ENCODE measurements around the gene FRY.

Gene FRY

DNA sequence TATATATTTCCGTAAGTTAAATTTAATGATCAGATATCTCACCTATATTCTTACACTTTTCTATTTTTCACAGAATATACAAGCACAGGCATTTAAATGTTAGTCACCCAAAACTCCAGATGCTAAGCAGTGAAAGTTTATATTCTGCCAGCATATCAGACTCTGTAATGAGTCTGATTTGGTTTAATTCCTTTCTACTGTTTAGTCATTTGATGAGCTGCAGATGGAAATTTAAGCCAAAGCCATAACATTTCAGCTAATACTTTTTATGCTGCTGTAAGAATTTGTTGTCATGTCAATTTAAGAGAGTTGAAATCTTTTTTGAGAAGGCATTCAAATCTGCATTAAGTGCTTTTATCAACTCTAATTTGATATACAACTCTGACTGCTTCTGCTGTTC is 8.0 kb downstream of the FRY start:
- no peaks in the 10 kb centered on the region for H3K27me3 ChIP-seq (ENCODE audit: insufficient read depth, low read depth, severe bottlenecking)
- no peak overlapping the region for H3K4me3 ChIP-seq (ENCODE audit: low read depth, low read length)
- no peak overlapping the region for H3K27ac ChIP-seq
- DNase-seq: no peak
- H3K36me3 ChIP-seq: peaks cover 3% of the 10 kb centered on the region; the same call in 1 of the 2 replicates
- TF ChIP-seq, protein P1, sequence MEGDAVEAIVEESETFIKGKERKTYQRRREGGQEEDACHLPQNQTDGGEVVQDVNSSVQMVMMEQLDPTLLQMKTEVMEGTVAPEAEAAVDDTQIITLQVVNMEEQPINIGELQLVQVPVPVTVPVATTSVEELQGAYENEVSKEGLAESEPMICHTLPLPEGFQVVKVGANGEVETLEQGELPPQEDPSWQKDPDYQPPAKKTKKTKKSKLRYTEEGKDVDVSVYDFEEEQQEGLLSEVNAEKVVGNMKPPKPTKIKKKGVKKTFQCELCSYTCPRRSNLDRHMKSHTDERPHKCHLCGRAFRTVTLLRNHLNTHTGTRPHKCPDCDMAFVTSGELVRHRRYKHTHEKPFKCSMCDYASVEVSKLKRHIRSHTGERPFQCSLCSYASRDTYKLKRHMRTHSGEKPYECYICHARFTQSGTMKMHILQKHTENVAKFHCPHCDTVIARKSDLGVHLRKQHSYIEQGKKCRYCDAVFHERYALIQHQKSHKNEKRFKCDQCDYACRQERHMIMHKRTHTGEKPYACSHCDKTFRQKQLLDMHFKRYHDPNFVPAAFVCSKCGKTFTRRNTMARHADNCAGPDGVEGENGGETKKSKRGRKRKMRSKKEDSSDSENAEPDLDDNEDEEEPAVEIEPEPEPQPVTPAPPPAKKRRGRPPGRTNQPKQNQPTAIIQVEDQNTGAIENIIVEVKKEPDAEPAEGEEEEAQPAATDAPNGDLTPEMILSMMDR (IDR thresholded peaks at IDR 0.05; ENCODE audit: low read depth, low read length): no peak
- no peaks in the 10 kb centered on the region for H3K9me3 ChIP-seq (ENCODE audit: severe bottlenecking)

GRCh38 chr13:32040052-32040642 is 8.6 kb downstream of the FRY start:
- peaks cover 3% of the 10 kb centered on the region; the same call in 1 of the 2 replicates for H3K36me3 ChIP-seq
- H3K27ac ChIP-seq: no peak overlapping the region
- H3K27me3 ChIP-seq (ENCODE audit: insufficient read depth, low read depth, severe bottlenecking): no peaks in the 10 kb centered on the region
- no peaks in the 10 kb centered on the region for H3K9me3 ChIP-seq (ENCODE audit: severe bottlenecking)
- H3K4me3 ChIP-seq (ENCODE audit: low read depth, low read length): no peak overlapping the region
- no peak for DNase-seq
- TF ChIP-seq, protein P1 (IDR thresholded peaks at IDR 0.05; ENCODE audit: low read depth, low read length): no peak

- H3K36me3 ChIP-seq: peaks cover 3% of the 10 kb centered on the region; the same call in 1 of the 2 replicates
- H3K27ac ChIP-seq: no peak overlapping the region
- DNase-seq: no peak
- no peaks in the 10 kb centered on the region for H3K9me3 ChIP-seq (ENCODE audit: severe bottlenecking)
- no peak overlapping the region for H3K4me3 ChIP-seq (ENCODE audit: low read depth, low read length)
- no peaks in the 10 kb centered on the region for H3K27me3 ChIP-seq (ENCODE audit: insufficient read depth, low read depth, severe bottlenecking)
- TF ChIP-seq, protein P1 (IDR thresholded peaks at IDR 0.05; ENCODE audit: low read depth, low read length): no peak
These were observed 9.1 kb downstream of the FRY start for GRCh38 chr13:32040689-32041088.

DNA sequence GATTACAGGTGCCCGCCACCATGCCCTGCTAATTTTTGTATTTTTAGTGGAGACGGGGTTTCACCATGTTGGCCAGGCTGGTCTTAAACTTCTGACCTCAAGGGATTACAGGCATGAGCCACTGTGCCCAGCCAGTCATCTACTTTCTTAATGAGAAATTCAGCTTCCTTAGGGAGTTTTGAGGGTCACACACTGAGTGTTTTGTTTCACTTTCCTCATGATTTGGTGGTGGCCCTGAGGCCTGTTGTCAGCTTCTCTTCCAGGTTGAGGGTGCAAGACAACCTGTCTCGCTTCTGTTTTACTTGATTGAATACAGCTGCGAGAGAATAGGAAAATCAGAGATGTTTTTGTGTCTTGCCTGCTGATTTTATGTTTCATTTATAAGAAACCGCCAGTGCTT is 9.9 kb downstream of the FRY start:
- H3K36me3 ChIP-seq: peaks cover 3% of the 10 kb centered on the region; the same call in 1 of the 2 replicates
- H3K27ac ChIP-seq: no peak overlapping the region
- no peak for DNase-seq
- no peaks in the 10 kb centered on the region for H3K27me3 ChIP-seq (ENCODE audit: insufficient read depth, low read depth, severe bottlenecking)
- no peaks in the 10 kb centered on the region for H3K9me3 ChIP-seq (ENCODE audit: severe bottlenecking)
- no peak overlapping the region for H3K4me3 ChIP-seq (ENCODE audit: low read depth, low read length)
- TF ChIP-seq, protein P1 (IDR thresholded peaks at IDR 0.05; ENCODE audit: low read depth, low read length): no peak

- no peaks in the 10 kb centered on the region for H3K9me3 ChIP-seq (ENCODE audit: severe bottlenecking)
- H3K4me3 ChIP-seq (ENCODE audit: low read depth, low read length): no peak overlapping the region
- H3K27me3 ChIP-seq (ENCODE audit: insufficient read depth, low read depth, severe bottlenecking): no peaks in the 10 kb centered on the region
- no peak for DNase-seq
- peaks cover 3% of the 10 kb centered on the region; the same call in 1 of the 2 replicates for H3K36me3 ChIP-seq
- TF ChIP-seq, protein P1 (IDR thresholded peaks at IDR 0.05; ENCODE audit: low read depth, low read length): no peak
- no peak overlapping the region for H3K27ac ChIP-seq
These were observed 11.0 kb downstream of the FRY start for GRCh38 chr13:32042551-32042950.

DNA sequence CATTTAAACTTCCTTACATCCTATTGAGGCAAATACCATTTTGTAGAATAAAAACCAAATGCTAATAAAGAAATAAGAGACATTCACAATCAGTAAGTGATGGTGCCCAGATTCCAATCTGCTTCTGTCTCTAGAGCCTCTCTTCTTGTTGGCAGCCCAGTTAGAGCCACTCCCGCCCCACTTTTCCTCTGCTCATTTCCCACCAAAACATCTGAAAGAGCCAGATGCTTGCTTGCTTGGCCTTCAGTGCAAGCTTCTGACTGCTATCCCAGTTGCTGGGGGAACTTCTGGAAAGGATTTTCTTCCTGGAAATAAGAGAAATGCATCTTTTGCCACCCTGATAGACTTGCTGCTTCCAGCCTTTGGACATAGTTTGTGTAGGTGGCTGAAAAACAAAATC is 12.9 kb downstream of the FRY start:
- no peak for DNase-seq
- TF ChIP-seq, protein P1 (IDR thresholded peaks at IDR 0.05; ENCODE audit: low read depth, low read length): no peak
- no peak overlapping the region for H3K4me3 ChIP-seq (ENCODE audit: low read depth, low read length)
- no peaks in the 10 kb centered on the region; the same call in 1 of the 2 replicates for H3K36me3 ChIP-seq
- no peaks in the 10 kb centered on the region for H3K9me3 ChIP-seq (ENCODE audit: severe bottlenecking)
- no peaks in the 10 kb centered on the region for H3K27me3 ChIP-seq (ENCODE audit: insufficient read depth, low read depth, severe bottlenecking)
- no peak overlapping the region for H3K27ac ChIP-seq

Measured in WERI-Rb-1 (cell line).